ENCODE data around the gene CASP10.
"Not testable (repeated sequence)": the region's sequence is repeated elsewhere in the genome, so short reads cannot be mapped to it uniquely, and the experiment has no call there.

Gene CASP10

GRCh38 chr2:201182650-201183364 lies at the start of gene CASP10:
CASP10 (plus strand) TSS chr2:201183141; CDS start chr2:201185778, 2,637 bp downstream.
- peak; percentile 75 for ATAC-seq
- DNase-seq: no peak
- Mint-ChIP-seq H3K4me3 (peak within 1 kb of the TSS; percentile 89), H3K4me1 (peaks cover 59% of the 10 kb centered on the region), H3K27me3 (no peaks in the 10 kb centered on the region), H3K27ac (peak within 1 kb of the TSS; percentile 88), H3K36me3 (ENCODE audit: low read depth) (peaks cover 15% of the 10 kb centered on the region), H3K9me3 (no peaks in the 10 kb centered on the region)

GRCh38 chr2:201135386-201135785 lies 47.6 kb upstream of the CASP10 start:
- Mint-ChIP-seq H3K9me3 (no peaks in the 10 kb centered on the region), H3K4me3 (peak overlapping the region; percentile 62)

GRCh38 chr2:201136889-201137321 lies 46.0 kb upstream of the CASP10 start:
- DNase-seq: no peak
- ATAC-seq: no peak
- H3K9me3 Mint-ChIP-seq: no peaks in the 10 kb centered on the region
- peaks cover 67% of the 10 kb centered on the region for H3K4me1 Mint-ChIP-seq
- H3K4me3 Mint-ChIP-seq: no peak overlapping the region
- H3K27ac Mint-ChIP-seq: peak overlapping the region; percentile 89
- H3K27me3 Mint-ChIP-seq: no peaks in the 10 kb centered on the region
- peaks cover 80% of the 10 kb centered on the region for H3K36me3 Mint-ChIP-seq (ENCODE audit: low read depth)

More at GRCh38 chr2:201135386-201135785, 47.6 kb upstream of the CASP10 start:
- Mint-ChIP-seq H3K27me3 (no peaks in the 10 kb centered on the region), H3K36me3 (ENCODE audit: low read depth) (peaks cover 84% of the 10 kb centered on the region), H3K4me1 (peaks cover 67% of the 10 kb centered on the region), H3K27ac (peak overlapping the region; percentile 89)
- ATAC-seq: peak; percentile 38
- DNase-seq: no peak

- no peaks in the 10 kb centered on the region for H3K27me3 Mint-ChIP-seq
- no peak overlapping the region for H3K4me3 Mint-ChIP-seq
- ATAC-seq (no peak), DNase-seq (no peak)
- peaks cover 74% of the 10 kb centered on the region for H3K36me3 Mint-ChIP-seq (ENCODE audit: low read depth)
- H3K4me1 Mint-ChIP-seq: peaks cover 61% of the 10 kb centered on the region
- no peaks in the 10 kb centered on the region for H3K9me3 Mint-ChIP-seq
- no peak overlapping the region for H3K27ac Mint-ChIP-seq
Measured at GRCh38 chr2:201137505-201138400, 45.2 kb upstream of the CASP10 start.

- Mint-ChIP-seq H3K27me3 (no peaks in the 10 kb centered on the region), H3K9me3 (no peaks in the 10 kb centered on the region), H3K4me1 (peaks cover 54% of the 10 kb centered on the region), H3K27ac (peak overlapping the region; percentile 47), H3K36me3 (ENCODE audit: low read depth) (peaks cover 72% of the 10 kb centered on the region), H3K4me3 (peak overlapping the region; percentile 8)
- ATAC-seq (no peak), DNase-seq (no peak)
Measured at GRCh38 chr2:201138401-201138970, 44.5 kb upstream of the CASP10 start.

- H3K4me1 Mint-ChIP-seq: peaks cover 47% of the 10 kb centered on the region
- ATAC-seq, H3K9me3 Mint-ChIP-seq, H3K27me3 Mint-ChIP-seq, DNase-seq: not testable (repeated sequence)
- H3K27ac Mint-ChIP-seq: peak overlapping the region; percentile 70
- H3K36me3 Mint-ChIP-seq (ENCODE audit: low read depth): peaks cover 66% of the 10 kb centered on the region
- H3K4me3 Mint-ChIP-seq: peak overlapping the region; percentile 8
Measured at GRCh38 chr2:201138986-201139781, 43.8 kb upstream of the CASP10 start.

GRCh38 chr2:201139836-201140604 lies 42.9 kb upstream of the CASP10 start:
- peaks cover 41% of the 10 kb centered on the region for H3K4me1 Mint-ChIP-seq
- no peak overlapping the region for H3K4me3 Mint-ChIP-seq
- H3K27me3 Mint-ChIP-seq: no peaks in the 10 kb centered on the region
- no peaks in the 10 kb centered on the region for H3K9me3 Mint-ChIP-seq
- peaks cover 68% of the 10 kb centered on the region for H3K36me3 Mint-ChIP-seq (ENCODE audit: low read depth)
- no peak for DNase-seq
- peak overlapping the region; percentile 70 for H3K27ac Mint-ChIP-seq
- ATAC-seq: no peak

- Mint-ChIP-seq H3K4me1 (peaks cover 24% of the 10 kb centered on the region), H3K27ac (no peak overlapping the region), H3K27me3 (no peaks in the 10 kb centered on the region), H3K4me3 (no peak overlapping the region), H3K36me3 (ENCODE audit: low read depth) (peaks cover 54% of the 10 kb centered on the region), H3K9me3 (no peaks in the 10 kb centered on the region)
- DNase-seq (no peak), ATAC-seq (no peak)
Measured at GRCh38 chr2:201144101-201145051, 38.6 kb upstream of the CASP10 start.

- Mint-ChIP-seq H3K36me3 (ENCODE audit: low read depth) (peaks cover 61% of the 10 kb centered on the region), H3K27me3 (no peaks in the 10 kb centered on the region), H3K27ac (peak overlapping the region; percentile 55), H3K4me3 (no peak overlapping the region), H3K4me1 (peaks cover 42% of the 10 kb centered on the region), H3K9me3 (no peaks in the 10 kb centered on the region)
- DNase-seq (no peak), ATAC-seq (no peak)
Measured at GRCh38 chr2:201148434-201148990, 34.4 kb upstream of the CASP10 start.

GRCh38 chr2:201149064-201149820 lies 33.7 kb upstream of the CASP10 start:
- Mint-ChIP-seq H3K4me3 (no peak overlapping the region), H3K36me3 (ENCODE audit: low read depth) (peaks cover 62% of the 10 kb centered on the region), H3K9me3 (no peaks in the 10 kb centered on the region), H3K27ac (peak overlapping the region; percentile 55), H3K27me3 (no peaks in the 10 kb centered on the region), H3K4me1 (peaks cover 42% of the 10 kb centered on the region)
- DNase-seq (no peak), ATAC-seq (no peak)

- Mint-ChIP-seq H3K27ac (peak overlapping the region; percentile 41), H3K4me1 (peaks cover 42% of the 10 kb centered on the region), H3K36me3 (ENCODE audit: low read depth) (peaks cover 65% of the 10 kb centered on the region)
- DNase-seq, ATAC-seq, H3K4me3 Mint-ChIP-seq, H3K27me3 Mint-ChIP-seq, H3K9me3 Mint-ChIP-seq: not testable (repeated sequence)
Measured at GRCh38 chr2:201149821-201150165, 33.1 kb upstream of the CASP10 start.

- Mint-ChIP-seq H3K27ac (peak overlapping the region; percentile 81), H3K4me3 (no peak overlapping the region), H3K9me3 (no peaks in the 10 kb centered on the region), H3K36me3 (ENCODE audit: low read depth) (peaks cover 66% of the 10 kb centered on the region), H3K4me1 (peaks cover 45% of the 10 kb centered on the region), H3K27me3 (no peaks in the 10 kb centered on the region)
- no peak for DNase-seq
- no peak for ATAC-seq
Measured at GRCh38 chr2:201150454-201151020, 32.4 kb upstream of the CASP10 start.
